Osteocyte (in vitro differentiated cells): ENCODE measurements around the gene ZNF536. TPM values are rescaled to one million over a fixed set of nuclear protein-coding genes. Genes with fewer than 3 reads are reported as not detected.

ENCODE experiments used
- DNase-seq: peaks from one replicate; pipeline ENCODE4 v3.0.0; 2021; ENCODE audit warnings: mixed read lengths; ENCODE audit not compliant: unreplicated experiment; ENCODE audit errors: extremely low spot score
- H3K27ac Mint-ChIP-seq: one replicate; pipeline ENCODE4 v1.8.0; 2021; ENCODE audit warnings: mild to moderate bottlenecking, mixed read lengths; ENCODE audit not compliant: unreplicated experiment
- H3K27me3 Mint-ChIP-seq: one replicate; pipeline ENCODE4 v1.8.0; 2021; ENCODE audit warnings: mixed read lengths; ENCODE audit not compliant: unreplicated experiment
- H3K36me3 Mint-ChIP-seq: one replicate; pipeline ENCODE4 v1.8.0; 2021; ENCODE audit warnings: mixed read lengths; ENCODE audit not compliant: unreplicated experiment
- H3K4me1 Mint-ChIP-seq: one replicate; pipeline ENCODE4 v1.8.0; 2021; ENCODE audit warnings: mixed read lengths; ENCODE audit not compliant: unreplicated experiment
- H3K4me3 Mint-ChIP-seq: one replicate; pipeline ENCODE4 v1.8.0; 2021; ENCODE audit warnings: mild to moderate bottlenecking, moderate library complexity, mixed read lengths; ENCODE audit not compliant: unreplicated experiment
- H3K9me3 Mint-ChIP-seq: one replicate; pipeline ENCODE4 v1.8.0; 2021; ENCODE audit warnings: mixed read lengths; ENCODE audit not compliant: unreplicated experiment
- total RNA-seq: library from RNA; stranded (reverse); gene quantifications from 2 replicates; pipeline ENCODE4 v1.2.1, GENCODE V29; 2021
- TF ChIP-seq, protein P1 (sequence below): fragments of 200-600 bp; sonication (generic); IDR thresholded peaks from 2 replicates; pipeline ENCODE4 v1.5.0; 2021; ENCODE audit warnings: antibody characterized with exemption, mild to moderate bottlenecking, moderate library complexity

ZNF536 gene
- total RNA-seq, 1 donor from 2014 or later = not detected

DNA sequence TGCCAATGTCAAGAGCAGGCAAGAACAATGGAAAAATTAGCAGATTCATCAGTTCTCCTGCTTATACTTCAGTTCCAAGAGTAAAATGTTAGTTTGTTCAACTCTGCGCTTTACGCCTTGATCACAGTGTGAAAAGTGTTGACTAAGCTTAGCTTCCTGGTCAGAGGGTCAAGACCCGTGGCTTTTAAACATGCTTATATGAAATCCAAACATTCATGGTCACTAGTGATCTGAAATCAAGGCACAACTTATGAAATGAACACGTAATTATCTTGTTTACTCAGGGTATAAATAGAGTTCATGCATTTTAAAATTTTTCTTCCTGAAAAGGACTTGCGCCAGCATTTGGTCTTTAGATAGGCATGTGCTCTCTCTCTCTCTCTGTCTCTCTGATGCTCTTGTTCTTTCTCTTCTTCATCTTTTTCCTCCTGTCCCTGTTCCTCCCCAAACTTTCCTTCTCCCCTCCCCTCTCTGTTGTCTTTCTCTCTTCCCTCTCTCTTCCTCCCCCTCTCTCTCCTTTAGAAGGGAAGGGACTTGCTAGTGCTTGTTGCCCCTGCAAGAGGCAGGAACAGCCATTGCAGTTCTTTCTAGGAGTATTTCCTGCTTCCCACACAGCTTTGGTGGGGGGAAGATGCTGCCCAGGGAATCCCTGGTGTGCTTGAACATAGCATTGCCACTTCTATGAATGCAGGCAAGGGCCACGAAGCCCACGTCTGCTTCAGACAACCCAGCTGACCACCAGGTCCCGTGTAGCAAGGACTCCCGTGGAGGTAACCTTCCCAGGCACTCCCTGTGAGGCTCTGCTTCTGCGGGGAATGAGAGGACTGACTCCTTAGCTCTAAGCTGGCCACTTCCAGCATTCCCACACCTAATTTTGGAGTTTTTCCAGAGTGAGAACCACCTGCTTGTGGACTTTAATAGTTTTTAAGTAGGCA is 7.1 kb upstream of the ZNF536 start:
- no peak for DNase-seq
- H3K27me3 Mint-ChIP-seq = no peaks in the 10 kb centered on the region
- no peaks in the 10 kb centered on the region for H3K4me1 Mint-ChIP-seq
- peaks cover 9% of the 10 kb centered on the region for H3K9me3 Mint-ChIP-seq
- H3K27ac Mint-ChIP-seq = no peak overlapping the region
- no peak overlapping the region for H3K4me3 Mint-ChIP-seq
- TF ChIP-seq, protein P1, sequence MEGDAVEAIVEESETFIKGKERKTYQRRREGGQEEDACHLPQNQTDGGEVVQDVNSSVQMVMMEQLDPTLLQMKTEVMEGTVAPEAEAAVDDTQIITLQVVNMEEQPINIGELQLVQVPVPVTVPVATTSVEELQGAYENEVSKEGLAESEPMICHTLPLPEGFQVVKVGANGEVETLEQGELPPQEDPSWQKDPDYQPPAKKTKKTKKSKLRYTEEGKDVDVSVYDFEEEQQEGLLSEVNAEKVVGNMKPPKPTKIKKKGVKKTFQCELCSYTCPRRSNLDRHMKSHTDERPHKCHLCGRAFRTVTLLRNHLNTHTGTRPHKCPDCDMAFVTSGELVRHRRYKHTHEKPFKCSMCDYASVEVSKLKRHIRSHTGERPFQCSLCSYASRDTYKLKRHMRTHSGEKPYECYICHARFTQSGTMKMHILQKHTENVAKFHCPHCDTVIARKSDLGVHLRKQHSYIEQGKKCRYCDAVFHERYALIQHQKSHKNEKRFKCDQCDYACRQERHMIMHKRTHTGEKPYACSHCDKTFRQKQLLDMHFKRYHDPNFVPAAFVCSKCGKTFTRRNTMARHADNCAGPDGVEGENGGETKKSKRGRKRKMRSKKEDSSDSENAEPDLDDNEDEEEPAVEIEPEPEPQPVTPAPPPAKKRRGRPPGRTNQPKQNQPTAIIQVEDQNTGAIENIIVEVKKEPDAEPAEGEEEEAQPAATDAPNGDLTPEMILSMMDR = no peak
- H3K36me3 Mint-ChIP-seq = no peaks in the 10 kb centered on the region

DNA sequence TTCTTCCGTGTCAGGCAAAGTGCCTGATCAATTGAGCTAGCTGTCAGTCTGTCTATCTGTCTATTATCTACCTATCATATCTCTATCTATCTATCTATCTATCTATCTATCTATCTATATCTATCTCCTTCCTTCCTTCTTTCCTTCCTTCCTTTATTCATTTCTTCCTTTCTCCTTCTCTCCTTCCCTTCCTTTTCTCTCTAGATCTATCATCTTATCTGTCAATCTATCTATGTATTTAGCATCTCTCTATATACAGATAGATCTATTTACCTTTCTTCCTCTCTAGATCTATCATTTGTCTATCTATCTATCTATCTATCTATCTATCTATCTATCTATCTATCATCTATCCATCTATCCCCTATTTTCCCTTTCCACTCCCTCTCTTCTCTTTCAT is 5.9 kb upstream of the ZNF536 start:
- TF ChIP-seq, protein P1 = no peak
- Mint-ChIP-seq H3K9me3 (peaks cover 9% of the 10 kb centered on the region), H3K27ac (no peak overlapping the region), H3K27me3 (no peaks in the 10 kb centered on the region), H3K36me3 (no peaks in the 10 kb centered on the region), H3K4me3 (no peak overlapping the region), H3K4me1 (no peaks in the 10 kb centered on the region)
- no peak for DNase-seq

- Mint-ChIP-seq H3K27me3 (no peaks in the 10 kb centered on the region), H3K9me3 (peaks cover 9% of the 10 kb centered on the region), H3K36me3 (no peaks in the 10 kb centered on the region), H3K4me1 (no peaks in the 10 kb centered on the region), H3K4me3 (no peak overlapping the region), H3K27ac (no peak overlapping the region)
- TF ChIP-seq, protein P1 = no peak
- no peak for DNase-seq
Observed at GRCh38 chr19:30367006-30367405, 5.2 kb upstream of the ZNF536 start.

DNA sequence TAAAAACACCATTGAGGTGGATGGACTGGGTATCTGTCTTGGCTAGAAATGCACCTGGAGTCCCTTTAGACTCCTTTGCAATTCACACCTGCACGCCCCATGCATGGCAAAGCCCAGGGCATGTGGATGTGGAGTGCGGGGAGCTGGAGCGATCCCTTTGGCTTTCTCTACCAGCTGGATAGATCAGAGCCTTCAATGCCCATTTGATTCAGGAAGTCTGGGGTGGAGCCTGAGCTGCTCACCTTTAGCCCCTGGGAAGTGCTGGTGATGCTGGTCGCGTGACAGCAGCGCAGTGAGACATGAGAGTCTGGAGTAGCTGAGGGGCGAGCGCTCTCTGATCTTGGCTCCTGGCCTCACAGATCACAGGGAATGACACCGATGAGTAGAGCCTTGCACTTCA is 4.8 kb upstream of the ZNF536 start:
- Mint-ChIP-seq H3K9me3 (peaks cover 9% of the 10 kb centered on the region), H3K27me3 (no peaks in the 10 kb centered on the region), H3K27ac (no peak overlapping the region), H3K4me1 (no peaks in the 10 kb centered on the region), H3K4me3 (no peak overlapping the region), H3K36me3 (no peaks in the 10 kb centered on the region)
- no peak for DNase-seq
- TF ChIP-seq, protein P1 = no peak

- Mint-ChIP-seq H3K36me3 (no peaks in the 10 kb centered on the region), H3K9me3 (peaks cover 9% of the 10 kb centered on the region), H3K4me1 (no peaks in the 10 kb centered on the region), H3K4me3 (no peak overlapping the region), H3K27ac (no peak overlapping the region), H3K27me3 (peaks cover 8% of the 10 kb centered on the region)
- TF ChIP-seq, protein P1 = no peak
- DNase-seq = no peak
Observed at GRCh38 chr19:30369833-30370232, 2.4 kb upstream of the ZNF536 start.
